Muscle layer of duodenum (tissue), 2 donors: ENCODE data around the gene MYRFL.
"Not testable (repeated sequence)": the region's sequence is repeated elsewhere in the genome, so short reads cannot be mapped to it uniquely, and the experiment has no call there.

Experiments used
- H3K27ac ChIP-seq: one replicate; pipeline ENCODE4 v1.7.0; 2013; ENCODE audit warnings: mild to moderate bottlenecking, low read length
- H3K27me3 ChIP-seq: one replicate; pipeline ENCODE4 v1.7.0; 2013; ENCODE audit warnings: low read depth, mild to moderate bottlenecking, control low read depth, low read length
- H3K36me3 ChIP-seq, 2 donors: one replicate each; pipeline ENCODE4 v1.7.0; 2013; ENCODE audit warnings: low read length in 2 of 2, control low read depth in 1 of 2, mild to moderate bottlenecking in 1 of 2; ENCODE audit not compliant: insufficient read depth in 2 of 2, control insufficient read depth in 1 of 2
- H3K4me1 ChIP-seq, 2 donors: one replicate each; pipeline ENCODE4 v1.7.0; 2013; ENCODE audit warnings: low read length in 2 of 2, mild to moderate bottlenecking in 2 of 2, control low read depth in 1 of 2, moderate library complexity in 1 of 2; ENCODE audit not compliant: insufficient read depth in 2 of 2, control insufficient read depth in 1 of 2
- H3K4me3 ChIP-seq, 2 donors: one replicate each; pipeline ENCODE4 v1.7.0; 2013; ENCODE audit warnings: low read length in 2 of 2, low read depth in 1 of 2, mild to moderate bottlenecking in 1 of 2
- H3K9me3 ChIP-seq, 2 donors: one replicate each; pipeline ENCODE4 v1.7.0; 2013; ENCODE audit warnings: low read length in 2 of 2, control low read depth in 1 of 2, mild to moderate bottlenecking in 1 of 2; ENCODE audit not compliant: control insufficient read depth in 1 of 2
- donor health status: healthy.

The MYRFL gene

GRCh38 chr12:69824966-69825560 lies at the start of gene MYRFL:
Gene MYRFL, plus strand, starts transcription at chr12:69825227. Its CDS starts 291 bp downstream, at chr12:69825518.
- H3K4me1 ChIP-seq: no peaks in the 10 kb centered on the region
- peak within 1 kb of the TSS in 1 of 2 donors; percentile 51 for H3K4me3 ChIP-seq
- peak within 1 kb of the TSS; percentile 10 for H3K27ac ChIP-seq
- peaks cover 0 to 3% of the 10 kb centered on the region in 2 donors for H3K9me3 ChIP-seq
- no peaks in the 10 kb centered on the region for H3K27me3 ChIP-seq
- H3K36me3 ChIP-seq: no peaks in the 10 kb centered on the region

- Histone ChIP-seq H3K27me3 (no peaks in the 10 kb centered on the region), H3K4me3 (no peak overlapping the region), H3K27ac (no peak overlapping the region), H3K9me3 (peaks cover 0 to 9% of the 10 kb centered on the region in 2 donors), H3K4me1 (no peaks in the 10 kb centered on the region), H3K36me3 (no peaks in the 10 kb centered on the region)
These were observed 45.1 kb upstream of the MYRFL start for GRCh38 chr12:69779928-69780327.

GRCh38 chr12:69783365-69783764 lies 41.7 kb upstream of the MYRFL start:
- Histone ChIP-seq H3K4me3 (no peak overlapping the region), H3K36me3 (no peaks in the 10 kb centered on the region), H3K9me3 (peaks cover 0 to 9% of the 10 kb centered on the region in 2 donors), H3K27ac (no peak overlapping the region), H3K4me1 (no peaks in the 10 kb centered on the region), H3K27me3 (no peaks in the 10 kb centered on the region)

- no peak overlapping the region for H3K4me3 ChIP-seq
- no peaks in the 10 kb centered on the region for H3K4me1 ChIP-seq
- no peaks in the 10 kb centered on the region for H3K36me3 ChIP-seq
- peaks cover 0 to 29% of the 10 kb centered on the region in 2 donors for H3K9me3 ChIP-seq
- no peak overlapping the region for H3K27ac ChIP-seq
- H3K27me3 ChIP-seq: no peaks in the 10 kb centered on the region
These were observed 35.7 kb upstream of the MYRFL start for GRCh38 chr12:69789351-69789750.

- peaks cover 0 to 29% of the 10 kb centered on the region in 2 donors for H3K9me3 ChIP-seq
- H3K27me3 ChIP-seq: no peaks in the 10 kb centered on the region
- H3K4me1 ChIP-seq: no peaks in the 10 kb centered on the region
- H3K27ac ChIP-seq: no peak overlapping the region
- no peak overlapping the region for H3K4me3 ChIP-seq
- H3K36me3 ChIP-seq: peaks cover 3 to 9% of the 10 kb centered on the region in 2 donors
These were observed 32.5 kb upstream of the MYRFL start for GRCh38 chr12:69792533-69792932.

GRCh38 chr12:69807101-69807897 lies 17.7 kb upstream of the MYRFL start:
- H3K4me3 ChIP-seq, H3K4me1 ChIP-seq, H3K27me3 ChIP-seq, H3K9me3 ChIP-seq, H3K27ac ChIP-seq, H3K36me3 ChIP-seq: not testable (repeated sequence)

- peaks cover 4 to 5% of the 10 kb centered on the region in 2 donors for H3K36me3 ChIP-seq
These were observed 14.0 kb upstream of the MYRFL start for GRCh38 chr12:69810870-69811498.

GRCh38 chr12:69816082-69816481 lies 8.9 kb upstream of the MYRFL start:
- H3K9me3 ChIP-seq: no peaks in the 10 kb centered on the region
- no peak overlapping the region for H3K27ac ChIP-seq
- peaks cover 0 to 4% of the 10 kb centered on the region in 2 donors for H3K36me3 ChIP-seq
- no peaks in the 10 kb centered on the region for H3K27me3 ChIP-seq
- H3K4me1 ChIP-seq: no peaks in the 10 kb centered on the region
- H3K4me3 ChIP-seq: no peak overlapping the region

More at GRCh38 chr12:69810870-69811498, 14.0 kb upstream of the MYRFL start:
- Histone ChIP-seq H3K9me3 (no peaks in the 10 kb centered on the region), H3K27me3 (no peaks in the 10 kb centered on the region), H3K4me1 (no peaks in the 10 kb centered on the region), H3K4me3 (no peak overlapping the region), H3K27ac (no peak overlapping the region)

GRCh38 chr12:69821032-69821455 lies 4.0 kb upstream of the MYRFL start:
- H3K9me3 ChIP-seq: no peaks in the 10 kb centered on the region
- no peak overlapping the region for H3K4me3 ChIP-seq
- H3K36me3 ChIP-seq: no peaks in the 10 kb centered on the region
- H3K4me1 ChIP-seq: no peaks in the 10 kb centered on the region
- no peaks in the 10 kb centered on the region for H3K27me3 ChIP-seq
- no peak overlapping the region for H3K27ac ChIP-seq

- Histone ChIP-seq H3K27ac (no peak overlapping the region), H3K9me3 (no peaks in the 10 kb centered on the region), H3K4me1 (no peaks in the 10 kb centered on the region), H3K36me3 (no peaks in the 10 kb centered on the region), H3K27me3 (no peaks in the 10 kb centered on the region), H3K4me3 (no peak overlapping the region)
These were observed 3.4 kb upstream of the MYRFL start for GRCh38 chr12:69821456-69822159.
